Measurements from ENCODE around the gene CCR9. TPM values are rescaled to one million over a fixed set of nuclear protein-coding genes. Genes with fewer than 3 reads are reported as not detected.

CCR9 gene
- total and polyA plus RNA-seq, 3 donors from 2014 or later, result 0.19 to 0.25 TPM; not detected in 1

- TF ChIP-seq POLR2A (IDR thresholded peaks at IDR 0.05) (no peak), CTCF (IDR thresholded peaks at IDR 0.05) (no peak)
- intact Hi-C loops (cut with DNase I; ENCODE audit: low total_unique reads), result no loop called here
- no peaks in the 10 kb centered on the region for H3K9me3 ChIP-seq
- no peak overlapping the region for H3K27ac ChIP-seq
- H3K4me3 ChIP-seq, result no peak overlapping the region
- no peaks in the 10 kb centered on the region for H3K4me1 ChIP-seq
- no peak for DNase-seq
- H3K27me3 ChIP-seq, result no peaks in the 10 kb centered on the region
- H3K36me3 ChIP-seq (ENCODE audit: low read depth, missing control alignments), result no peaks in the 10 kb centered on the region
- WGBS, 2 donors, result 83 to 94% methylated on average over 4 of the region's 4 CpGs
These were observed 24.5 kb downstream of the CCR9 start for GRCh38 chr3:45910892-45911291.

GRCh38 chr3:45911511-45912226 lies 25.3 kb downstream of the CCR9 start:
- Histone ChIP-seq H3K36me3 (ENCODE audit: low read depth, missing control alignments) (no peaks in the 10 kb centered on the region), H3K9me3 (no peaks in the 10 kb centered on the region), H3K27me3 (no peaks in the 10 kb centered on the region), H3K4me3 (no peak overlapping the region), H3K27ac (no peak overlapping the region), H3K4me1 (no peaks in the 10 kb centered on the region)
- intact Hi-C loops (cut with DNase I; ENCODE audit: low total_unique reads), result no loop called here
- TF ChIP-seq CTCF (IDR thresholded peaks at IDR 0.05), result no peak
- TF ChIP-seq POLR2A (IDR thresholded peaks at IDR 0.05), result no peak
- 91 to 92% methylated on average over 10 to 11 of the region's 11 CpGs for WGBS, 2 donors
- DNase-seq, result no peak

GRCh38 chr3:45912435-45912834 lies 26.1 kb downstream of the CCR9 start:
- DNase-seq, result no peak
- Histone ChIP-seq H3K27ac (no peak overlapping the region), H3K4me3 (no peak overlapping the region), H3K27me3 (no peaks in the 10 kb centered on the region), H3K4me1 (no peaks in the 10 kb centered on the region), H3K9me3 (no peaks in the 10 kb centered on the region), H3K36me3 (ENCODE audit: low read depth, missing control alignments) (no peaks in the 10 kb centered on the region)
- TF ChIP-seq CTCF (IDR thresholded peaks at IDR 0.05) (no peak), POLR2A (IDR thresholded peaks at IDR 0.05) (no peak)
- intact Hi-C loops (cut with DNase I; ENCODE audit: low total_unique reads), result no loop called here
- WGBS, 2 donors, result 88 to 100% methylated on average over 4 to 6 of the region's 6 CpGs

GRCh38 chr3:45914362-45915058 lies 28.2 kb downstream of the CCR9 start:
- no peak for DNase-seq
- TF ChIP-seq POLR2A (IDR thresholded peaks at IDR 0.05), result no peak
- TF ChIP-seq CTCF (IDR thresholded peaks at IDR 0.05), result no peak
- WGBS, 2 donors, result 78 to 92% methylated on average over 7 of the region's 7 CpGs
- H3K36me3 ChIP-seq (ENCODE audit: low read depth, missing control alignments), result no peaks in the 10 kb centered on the region
- H3K4me1 ChIP-seq, result no peaks in the 10 kb centered on the region
- no peaks in the 10 kb centered on the region for H3K27me3 ChIP-seq
- intact Hi-C loops (cut with DNase I; ENCODE audit: low total_unique reads), result no loop called here
- H3K9me3 ChIP-seq, result no peaks in the 10 kb centered on the region
- H3K27ac ChIP-seq, result no peak overlapping the region
- no peak overlapping the region for H3K4me3 ChIP-seq

Measured in testis (tissue), 3 donors.